GM12878 (cell line): ENCODE results near the gene NEK11. TPM values are rescaled to one million over a fixed set of nuclear protein-coding genes. Genes with fewer than 3 reads are reported as not detected.

ENCODE experiments used
- ATAC-seq: fragments of 200-7000 bp; cut with Tn5 transposase; 3 replicates; pipeline ENCODE4 v1.9.1; 2020; ENCODE audit warnings: mild to moderate bottlenecking, moderate library complexity
- BruUV-seq: library from RNA; stranded (reverse); fragments of 400-500 nt; replicated peaks from 2 replicates; lab custom pipeline; 2021; lab: Mats Ljungman, UMichigan
- CTCF ChIA-PET: fragments of 300-600 bp; sonication (Branson Sonifier 250); formaldehyde crosslinking; extraction: SDS; loops from one replicate; lab custom pipeline; 2021; ENCODE audit warnings: inconsistent platforms; lab: Yijun Ruan, JAX
- POLR2A ChIA-PET: fragments of 350-600 bp; formaldehyde crosslinking; extraction: SDS; loops from one replicate; lab custom pipeline; 2021; ENCODE audit warnings: inconsistent platforms; lab: Charles Lee
- RAD21 ChIA-PET: fragments of 300-600 bp; sonication (Branson Sonifier 250); formaldehyde crosslinking; loops from one replicate; lab custom pipeline; 2023; ENCODE audit warnings: antibody characterized with exemption; ENCODE audit not compliant: unreplicated experiment; lab: Charles Lee
- SMC1A ChIA-PET: fragments of 300-600 bp; sonication (Branson Sonifier 250); formaldehyde crosslinking; loops from one replicate; lab custom pipeline; 2023; ENCODE audit not compliant: unreplicated experiment, uncharacterized antibody; lab: Charles Lee
- DNase-seq: peaks from one replicate; pipeline ENCODE4 v3.0.0-alpha.2; 2011; ENCODE audit warnings: low read depth, low spot score
- FAIRE-seq: peaks from 3 replicates; lab custom pipeline; 2011; peaks lifted over from hg19 to GRCh38; lab: Jason Lieb, UNC
- H2AFZ ChIP-seq: 2 replicates; pipeline ENCODE4 v1.6.0; 2011; ENCODE audit warnings: low read depth, low read length, control low read depth; ENCODE audit not compliant: control insufficient read depth
- H3K27ac ChIP-seq: 2 replicates; pipeline ENCODE4 v1.5.1; 2011; ENCODE audit warnings: control low read depth; ENCODE audit not compliant: control insufficient read depth, insufficient read depth
- H3K27me3 ChIP-seq, 2 experiments: replicated peaks in 1 of 2; 2 replicates each; pipeline versions ENCODE4 v1.6.0 to v1.6.1; 2011; ENCODE audit warnings: low read length in 1 of 2; ENCODE audit not compliant: control insufficient read depth in 2 of 2, insufficient read depth in 2 of 2
- H3K36me3 ChIP-seq, 2 experiments: 2 replicates each; pipeline ENCODE4 v1.5.1; 2011; ENCODE audit warnings: low read length in 1 of 2; ENCODE audit not compliant: control insufficient read depth in 2 of 2, insufficient read depth in 2 of 2
- H3K4me1 ChIP-seq: 2 replicates; pipeline ENCODE4 v1.6.1; 2011; ENCODE audit warnings: mild to moderate bottlenecking, low read length, moderate library complexity, mixed read lengths; ENCODE audit not compliant: control insufficient read depth, insufficient read depth
- H3K4me2 ChIP-seq: 2 replicates; pipeline ENCODE4 v1.6.0; 2011; ENCODE audit warnings: control low read depth; ENCODE audit not compliant: control insufficient read depth, insufficient read depth
- H3K4me3 ChIP-seq: fragments of 200-600 bp; sonication (generic); 2 replicates; pipeline ENCODE4 v1.5.1; 2016
- H3K79me2 ChIP-seq: 2 replicates; pipeline ENCODE4 v1.6.0; 2011; ENCODE audit warnings: low read length; ENCODE audit not compliant: control insufficient read depth, insufficient read depth
- H3K9ac ChIP-seq: 2 replicates; pipeline ENCODE4 v1.8.0; 2011; ENCODE audit warnings: low read length, control low read depth, mixed read lengths; ENCODE audit not compliant: control insufficient read depth, insufficient read depth
- H3K9me3 ChIP-seq: replicated peaks from 3 replicates; pipeline ENCODE4 v1.5.1; 2011; ENCODE audit warnings: mild to moderate bottlenecking, low read length; ENCODE audit not compliant: control insufficient read depth, insufficient read depth
- H4K20me1 ChIP-seq: 2 replicates; pipeline ENCODE4 v1.6.0; 2011; ENCODE audit not compliant: control insufficient read depth, insufficient read depth
- MYB ChIP-seq: fragments of 150-350 bp; IDR thresholded peaks from 2 replicates; pipeline ENCODE4 v1.6.1; 2014; ENCODE audit warnings: mild to moderate bottlenecking, low read depth, low read length, borderline replicate concordance
- NFXL1 ChIP-seq: fragments of 450-650 bp; IDR thresholded peaks from 2 replicates; pipeline ENCODE4 v1.6.1; 2017; ENCODE audit warnings: antibody characterized with exemption, mild to moderate bottlenecking, borderline replicate concordance
- POU2F2 ChIP-seq: IDR thresholded peaks from 3 replicates; pipeline ENCODE4 v1.6.1; 2011; ENCODE audit warnings: low read depth, mild to moderate bottlenecking, low read length, borderline replicate concordance
- RCOR1 ChIP-seq: conservative IDR thresholded peaks from 2 replicates; pipeline ENCODE4 v1.6.1; 2012; ENCODE audit warnings: low read depth, low read length, improper control_type of control experiment
- TCF7 ChIP-seq: IDR thresholded peaks from 2 replicates; pipeline ENCODE4 v1.6.1; 2014; ENCODE audit warnings: antibody characterized with exemption, borderline replicate concordance
- ZNF217 ChIP-seq: fragments of 450-650 bp; IDR thresholded peaks from 2 replicates; pipeline ENCODE4 v1.6.1; 2017; ENCODE audit warnings: antibody characterized with exemption, mild to moderate bottlenecking
- WGBS: methylation state at CpG from one replicate; pipeline ENCODE4 v1.1.6; 2016; ENCODE audit warnings: low lambda C conversion rate; ENCODE audit not compliant: insufficient replicate concordance, insufficient coverage; ENCODE audit errors: missing lambda C conversion rate; 5-methylcytosine and 5-hydroxymethylcytosine counted together
- in situ Hi-C: fragments of 300-500 bp; cut with MboI; formaldehyde crosslinking; loops from 9 replicates; pipeline ENCODE4 v1.14.3; 2018; ENCODE audit warnings: mixed read lengths
- intact Hi-C: fragments of 100-400 bp; cut with micrococcal nuclease; formaldehyde crosslinking; loops from one replicate; pipeline ENCODE4 v1.14.2; 2022; ENCODE audit not compliant: unreplicated experiment
- polyA plus RNA-seq, 11 experiments: library from polyadenylated mRNA; depleted of rRNA in 4 of 11; unstranded in 6 of 11; stranded (reverse) in 5 of 11; fragments of >200 nt; fragmentation: Nextera tagmentation in 4 of 11; fragmentation: Illumina TruSeq in 1 of 11; extraction: Ambion mirVana in 4 of 11; extraction: Trizol in 1 of 11; gene quantifications; 1 replicate in 1 of 11; 2 replicates in 10 of 11; pipeline versions ENCODE4 v1.2.1 to v1.2.3, GENCODE V29; 2011 to 2016; ENCODE audit warnings: inconsistent platforms in 2 of 11, missing spikeins in 2 of 11, low read depth in 1 of 11
- total RNA-seq, 4 experiments: library from RNA; depleted of rRNA in 3 of 4; stranded (reverse); fragments of >200 nt in 3 of 4; fragmentation: Illumina TruSeq in 1 of 4; extraction: Trizol in 1 of 4; gene quantifications; 2 replicates each; pipeline versions ENCODE4 v1.2.1 to v1.2.3, GENCODE V29; 2013 to 2021
- TF ChIP-seq, protein P1 (sequence below): IDR thresholded peaks from 2 replicates; pipeline ENCODE4 v1.6.1; 2011; ENCODE audit warnings: borderline replicate concordance, low read depth, mild to moderate bottlenecking, moderate library complexity, mixed read lengths, low read length; ENCODE audit not compliant: insufficient read depth; ENCODE audit errors: extremely low read length
- TF ChIP-seq, protein P2 (sequence below): fragments of 450-650 bp; IDR thresholded peaks from 2 replicates; pipeline ENCODE4 v1.6.1; 2017; ENCODE audit warnings: mild to moderate bottlenecking, low read depth, inconsistent platforms; ENCODE audit not compliant: poor library complexity, severe bottlenecking
- TF ChIP-seq, protein P3 (sequence below): IDR thresholded peaks from 2 replicates; pipeline ENCODE4 v1.6.1; 2012; ENCODE audit warnings: low read length, inconsistent platforms
- TF ChIP-seq, protein P4 (sequence below): IDR thresholded peaks from 2 replicates; pipeline ENCODE4 v1.6.1; 2012; ENCODE audit warnings: low read depth, low read length, improper control_type of control experiment
- TF ChIP-seq, protein P5 (sequence below): IDR thresholded peaks from 2 replicates; pipeline ENCODE4 v1.6.1; 2012; ENCODE audit warnings: low read depth, low read length, improper control_type of control experiment
- TF ChIP-seq, protein P6 (sequence below): fragments of 450-650 bp; IDR thresholded peaks from 2 replicates; pipeline ENCODE4 v1.6.1; 2017; ENCODE audit warnings: mild to moderate bottlenecking, moderate library complexity

The NEK11 gene
- total and polyA plus RNA-seq, 10 of the 15 experiments (the other 5 are each of a cell fraction or from before 2014, with no cell fraction given): 0.05 to 0.94 (median 0.36) TPM; not detected in 1

DNA sequence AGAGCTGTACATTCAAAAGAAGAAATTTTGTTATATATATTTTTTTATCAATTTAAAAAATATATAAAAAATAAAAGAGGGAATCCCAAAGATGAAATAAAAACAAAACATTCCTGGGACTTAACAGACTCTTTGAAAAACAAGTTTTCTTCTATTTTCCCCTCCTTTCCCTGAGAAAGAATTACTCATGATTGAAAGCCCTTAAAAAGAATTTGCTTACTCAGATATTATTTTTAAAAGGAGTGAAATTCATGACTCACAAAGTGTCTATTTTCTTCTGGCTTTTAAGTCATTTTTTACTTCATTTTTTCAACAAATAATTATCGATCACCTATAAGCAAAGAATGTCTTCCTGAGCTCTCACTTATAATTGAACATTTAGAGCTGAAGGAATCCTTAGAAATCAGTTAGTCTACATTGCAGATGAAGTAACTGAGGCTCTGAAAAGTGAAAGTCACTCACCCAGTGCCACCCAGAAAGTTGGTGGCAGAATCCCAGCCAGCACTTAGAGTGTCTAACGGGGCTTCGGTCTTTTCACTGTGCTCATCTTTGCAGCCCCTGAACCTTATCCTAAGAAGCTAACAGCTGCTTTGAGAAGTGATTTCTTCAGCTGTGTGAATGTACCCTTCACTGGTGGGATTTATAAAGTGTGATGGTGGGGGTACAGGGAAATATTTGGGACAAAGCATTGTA is 312.4 kb downstream of the NEK11 start:
- H3K9me3 ChIP-seq: no peaks in the 10 kb centered on the region; the same call in 2 of the 3 replicates
- FAIRE-seq: no peak
- intact Hi-C loops: no loop called here
- H3K4me1 ChIP-seq: no peaks in the 10 kb centered on the region
- POLR2A ChIA-PET: no interaction called here
- TF ChIP-seq ZNF217 (no peak), POU2F2 (no peak), NFXL1 (no peak), TCF7 (no peak), MYB (no peak), RCOR1 (no peak)
- TF ChIP-seq, protein P1, sequence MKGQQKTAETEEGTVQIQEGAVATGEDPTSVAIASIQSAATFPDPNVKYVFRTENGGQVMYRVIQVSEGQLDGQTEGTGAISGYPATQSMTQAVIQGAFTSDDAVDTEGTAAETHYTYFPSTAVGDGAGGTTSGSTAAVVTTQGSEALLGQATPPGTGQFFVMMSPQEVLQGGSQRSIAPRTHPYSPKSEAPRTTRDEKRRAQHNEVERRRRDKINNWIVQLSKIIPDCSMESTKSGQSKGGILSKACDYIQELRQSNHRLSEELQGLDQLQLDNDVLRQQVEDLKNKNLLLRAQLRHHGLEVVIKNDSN: no peak
- TF ChIP-seq, protein P2, sequence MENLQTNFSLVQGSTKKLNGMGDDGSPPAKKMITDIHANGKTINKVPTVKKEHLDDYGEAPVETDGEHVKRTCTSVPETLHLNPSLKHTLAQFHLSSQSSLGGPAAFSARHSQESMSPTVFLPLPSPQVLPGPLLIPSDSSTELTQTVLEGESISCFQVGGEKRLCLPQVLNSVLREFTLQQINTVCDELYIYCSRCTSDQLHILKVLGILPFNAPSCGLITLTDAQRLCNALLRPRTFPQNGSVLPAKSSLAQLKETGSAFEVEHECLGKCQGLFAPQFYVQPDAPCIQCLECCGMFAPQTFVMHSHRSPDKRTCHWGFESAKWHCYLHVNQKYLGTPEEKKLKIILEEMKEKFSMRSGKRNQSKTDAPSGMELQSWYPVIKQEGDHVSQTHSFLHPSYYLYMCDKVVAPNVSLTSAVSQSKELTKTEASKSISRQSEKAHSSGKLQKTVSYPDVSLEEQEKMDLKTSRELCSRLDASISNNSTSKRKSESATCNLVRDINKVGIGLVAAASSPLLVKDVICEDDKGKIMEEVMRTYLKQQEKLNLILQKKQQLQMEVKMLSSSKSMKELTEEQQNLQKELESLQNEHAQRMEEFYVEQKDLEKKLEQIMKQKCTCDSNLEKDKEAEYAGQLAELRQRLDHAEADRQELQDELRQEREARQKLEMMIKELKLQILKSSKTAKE: no peak
- TF ChIP-seq, protein P3, sequence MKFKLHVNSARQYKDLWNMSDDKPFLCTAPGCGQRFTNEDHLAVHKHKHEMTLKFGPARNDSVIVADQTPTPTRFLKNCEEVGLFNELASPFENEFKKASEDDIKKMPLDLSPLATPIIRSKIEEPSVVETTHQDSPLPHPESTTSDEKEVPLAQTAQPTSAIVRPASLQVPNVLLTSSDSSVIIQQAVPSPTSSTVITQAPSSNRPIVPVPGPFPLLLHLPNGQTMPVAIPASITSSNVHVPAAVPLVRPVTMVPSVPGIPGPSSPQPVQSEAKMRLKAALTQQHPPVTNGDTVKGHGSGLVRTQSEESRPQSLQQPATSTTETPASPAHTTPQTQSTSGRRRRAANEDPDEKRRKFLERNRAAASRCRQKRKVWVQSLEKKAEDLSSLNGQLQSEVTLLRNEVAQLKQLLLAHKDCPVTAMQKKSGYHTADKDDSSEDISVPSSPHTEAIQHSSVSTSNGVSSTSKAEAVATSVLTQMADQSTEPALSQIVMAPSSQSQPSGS: no peak
- TF ChIP-seq, protein P4, sequence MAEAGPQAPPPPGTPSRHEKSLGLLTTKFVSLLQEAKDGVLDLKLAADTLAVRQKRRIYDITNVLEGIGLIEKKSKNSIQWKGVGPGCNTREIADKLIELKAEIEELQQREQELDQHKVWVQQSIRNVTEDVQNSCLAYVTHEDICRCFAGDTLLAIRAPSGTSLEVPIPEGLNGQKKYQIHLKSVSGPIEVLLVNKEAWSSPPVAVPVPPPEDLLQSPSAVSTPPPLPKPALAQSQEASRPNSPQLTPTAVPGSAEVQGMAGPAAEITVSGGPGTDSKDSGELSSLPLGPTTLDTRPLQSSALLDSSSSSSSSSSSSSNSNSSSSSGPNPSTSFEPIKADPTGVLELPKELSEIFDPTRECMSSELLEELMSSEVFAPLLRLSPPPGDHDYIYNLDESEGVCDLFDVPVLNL: no peak
- TF ChIP-seq, protein P5, sequence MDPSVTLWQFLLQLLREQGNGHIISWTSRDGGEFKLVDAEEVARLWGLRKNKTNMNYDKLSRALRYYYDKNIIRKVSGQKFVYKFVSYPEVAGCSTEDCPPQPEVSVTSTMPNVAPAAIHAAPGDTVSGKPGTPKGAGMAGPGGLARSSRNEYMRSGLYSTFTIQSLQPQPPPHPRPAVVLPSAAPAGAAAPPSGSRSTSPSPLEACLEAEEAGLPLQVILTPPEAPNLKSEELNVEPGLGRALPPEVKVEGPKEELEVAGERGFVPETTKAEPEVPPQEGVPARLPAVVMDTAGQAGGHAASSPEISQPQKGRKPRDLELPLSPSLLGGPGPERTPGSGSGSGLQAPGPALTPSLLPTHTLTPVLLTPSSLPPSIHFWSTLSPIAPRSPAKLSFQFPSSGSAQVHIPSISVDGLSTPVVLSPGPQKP: no peak
- TF ChIP-seq, protein P6, sequence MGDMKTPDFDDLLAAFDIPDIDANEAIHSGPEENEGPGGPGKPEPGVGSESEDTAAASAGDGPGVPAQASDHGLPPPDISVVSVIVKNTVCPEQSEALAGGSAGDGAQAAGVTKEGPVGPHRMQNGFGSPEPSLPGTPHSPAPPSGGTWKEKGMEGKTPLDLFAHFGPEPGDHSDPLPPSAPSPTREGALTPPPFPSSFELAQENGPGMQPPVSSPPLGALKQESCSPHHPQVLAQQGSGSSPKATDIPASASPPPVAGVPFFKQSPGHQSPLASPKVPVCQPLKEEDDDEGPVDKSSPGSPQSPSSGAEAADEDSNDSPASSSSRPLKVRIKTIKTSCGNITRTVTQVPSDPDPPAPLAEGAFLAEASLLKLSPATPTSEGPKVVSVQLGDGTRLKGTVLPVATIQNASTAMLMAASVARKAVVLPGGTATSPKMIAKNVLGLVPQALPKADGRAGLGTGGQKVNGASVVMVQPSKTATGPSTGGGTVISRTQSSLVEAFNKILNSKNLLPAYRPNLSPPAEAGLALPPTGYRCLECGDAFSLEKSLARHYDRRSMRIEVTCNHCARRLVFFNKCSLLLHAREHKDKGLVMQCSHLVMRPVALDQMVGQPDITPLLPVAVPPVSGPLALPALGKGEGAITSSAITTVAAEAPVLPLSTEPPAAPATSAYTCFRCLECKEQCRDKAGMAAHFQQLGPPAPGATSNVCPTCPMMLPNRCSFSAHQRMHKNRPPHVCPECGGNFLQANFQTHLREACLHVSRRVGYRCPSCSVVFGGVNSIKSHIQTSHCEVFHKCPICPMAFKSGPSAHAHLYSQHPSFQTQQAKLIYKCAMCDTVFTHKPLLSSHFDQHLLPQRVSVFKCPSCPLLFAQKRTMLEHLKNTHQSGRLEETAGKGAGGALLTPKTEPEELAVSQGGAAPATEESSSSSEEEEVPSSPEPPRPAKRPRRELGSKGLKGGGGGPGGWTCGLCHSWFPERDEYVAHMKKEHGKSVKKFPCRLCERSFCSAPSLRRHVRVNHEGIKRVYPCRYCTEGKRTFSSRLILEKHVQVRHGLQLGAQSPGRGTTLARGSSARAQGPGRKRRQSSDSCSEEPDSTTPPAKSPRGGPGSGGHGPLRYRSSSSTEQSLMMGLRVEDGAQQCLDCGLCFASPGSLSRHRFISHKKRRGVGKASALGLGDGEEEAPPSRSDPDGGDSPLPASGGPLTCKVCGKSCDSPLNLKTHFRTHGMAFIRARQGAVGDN: no peak
- no peak overlapping the region for H3K9ac ChIP-seq
- in situ Hi-C loops: no loop called here
- no TSS peak for BruUV-seq
- H3K79me2 ChIP-seq: no peaks in the 10 kb centered on the region
- H3K27ac ChIP-seq: no peak overlapping the region
- H3K4me2 ChIP-seq: no peak overlapping the region
- 87% methylated on average over 3 of the region's 3 CpGs for WGBS
- SMC1A ChIA-PET: no interaction called here
- no peak overlapping the region for H2AFZ ChIP-seq
- ATAC-seq: no peak
- RAD21 ChIA-PET: no interaction called here
- CTCF ChIA-PET: no interaction called here
- H3K4me3 ChIP-seq: no peak overlapping the region
- DNase-seq: no peak
- no peaks in the 10 kb centered on the region for H4K20me1 ChIP-seq
- no peaks in the 10 kb centered on the region for H3K36me3 ChIP-seq
- no peaks in the 10 kb centered on the region for H3K27me3 ChIP-seq
